K562 (cell line): ENCODE results near the gene PLS1.

Experiments
- BCL6 ChIP-seq: fragments of 250-450 bp; sonication (Bioruptor Pico); IDR thresholded peaks from 2 replicates; pipeline ENCODE4 v1.4.0; 2020
- CEBPB ChIP-seq: fragments of 450-650 bp; IDR thresholded peaks from 2 replicates; pipeline ENCODE4 v1.6.1; 2016; ENCODE audit warnings: missing genetic modification characterization, missing compliant biosample characterization
- MCM2 ChIP-seq: fragments of 450-650 bp; IDR thresholded peaks from 2 replicates; pipeline ENCODE4 v1.6.1; 2017; ENCODE audit warnings: low read depth, mild to moderate bottlenecking
- MTA3 ChIP-seq: fragments of 450-650 bp; formaldehyde crosslinking; IDR thresholded peaks from 2 replicates; pipeline ENCODE4 v1.6.1; 2017; ENCODE audit warnings: mild to moderate bottlenecking, borderline replicate concordance
- ZBTB7A ChIP-seq: IDR thresholded peaks from 2 replicates; pipeline ENCODE4 v1.6.1; 2011; ENCODE audit warnings: low read depth, mild to moderate bottlenecking, low read length, moderate library complexity, borderline replicate concordance; ENCODE audit not compliant: control insufficient read depth
- TF ChIP-seq, protein P1 (sequence below), 3 experiments: IDR thresholded peaks in 2 of 3; conservative IDR thresholded peaks in 1 of 3; 2 replicates each; pipeline ENCODE4 v1.5.1; 2011 to 2012; ENCODE audit warnings: low read length in 3 of 3, mild to moderate bottlenecking in 3 of 3, control low read depth in 2 of 3, improper control_type of control experiment in 1 of 3, inconsistent platforms in 1 of 3, low read depth in 1 of 3, mixed read lengths in 1 of 3, moderate library complexity in 1 of 3; ENCODE audit not compliant: insufficient read depth in 2 of 3
- TF ChIP-seq, protein P2 (sequence below), 2 experiments: fragments of 450-650 bp; IDR thresholded peaks; 2 replicates each; pipeline ENCODE4 v1.6.1; 2016; ENCODE audit warnings: mild to moderate bottlenecking in 2 of 2, borderline replicate concordance in 1 of 2, low read depth in 1 of 2, moderate library complexity in 1 of 2

DNA sequence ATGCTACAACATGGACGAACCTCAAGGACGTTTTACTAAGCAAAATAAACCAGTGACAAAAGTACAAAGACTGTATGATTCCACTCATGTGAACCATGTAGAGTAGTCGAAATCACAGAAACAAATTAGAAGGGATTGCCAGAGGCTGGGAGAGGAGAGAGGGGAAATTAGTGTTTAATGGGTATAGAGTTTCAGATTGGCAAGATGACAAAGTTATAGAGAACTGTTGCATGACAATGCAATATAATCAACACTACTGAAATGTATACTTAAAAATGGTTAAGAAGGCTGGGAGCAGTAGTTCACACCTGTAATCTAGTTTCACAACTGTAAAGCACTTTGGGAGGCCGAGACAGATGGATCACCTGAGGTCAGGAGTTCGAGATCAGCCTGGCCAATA, 36.9 kb downstream of the PLS1 start:
- TF ChIP-seq MTA3 (no peak), MCM2 (no peak), ZBTB7A (no peak), BCL6 (CRISPR knock-in tag) (no peak), CEBPB (tag) (no peak)
- TF ChIP-seq, protein P1, sequence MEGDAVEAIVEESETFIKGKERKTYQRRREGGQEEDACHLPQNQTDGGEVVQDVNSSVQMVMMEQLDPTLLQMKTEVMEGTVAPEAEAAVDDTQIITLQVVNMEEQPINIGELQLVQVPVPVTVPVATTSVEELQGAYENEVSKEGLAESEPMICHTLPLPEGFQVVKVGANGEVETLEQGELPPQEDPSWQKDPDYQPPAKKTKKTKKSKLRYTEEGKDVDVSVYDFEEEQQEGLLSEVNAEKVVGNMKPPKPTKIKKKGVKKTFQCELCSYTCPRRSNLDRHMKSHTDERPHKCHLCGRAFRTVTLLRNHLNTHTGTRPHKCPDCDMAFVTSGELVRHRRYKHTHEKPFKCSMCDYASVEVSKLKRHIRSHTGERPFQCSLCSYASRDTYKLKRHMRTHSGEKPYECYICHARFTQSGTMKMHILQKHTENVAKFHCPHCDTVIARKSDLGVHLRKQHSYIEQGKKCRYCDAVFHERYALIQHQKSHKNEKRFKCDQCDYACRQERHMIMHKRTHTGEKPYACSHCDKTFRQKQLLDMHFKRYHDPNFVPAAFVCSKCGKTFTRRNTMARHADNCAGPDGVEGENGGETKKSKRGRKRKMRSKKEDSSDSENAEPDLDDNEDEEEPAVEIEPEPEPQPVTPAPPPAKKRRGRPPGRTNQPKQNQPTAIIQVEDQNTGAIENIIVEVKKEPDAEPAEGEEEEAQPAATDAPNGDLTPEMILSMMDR (IDR thresholded peaks at IDR 0.05 in 2 of 3, conservative IDR thresholded peaks at IDR 0.05 in 1 of 3; ENCODE audit: insufficient read depth in 2 of 3, low read depth in 1 of 3, low read length in 3 of 3) = no peak
- TF ChIP-seq, protein P2, sequence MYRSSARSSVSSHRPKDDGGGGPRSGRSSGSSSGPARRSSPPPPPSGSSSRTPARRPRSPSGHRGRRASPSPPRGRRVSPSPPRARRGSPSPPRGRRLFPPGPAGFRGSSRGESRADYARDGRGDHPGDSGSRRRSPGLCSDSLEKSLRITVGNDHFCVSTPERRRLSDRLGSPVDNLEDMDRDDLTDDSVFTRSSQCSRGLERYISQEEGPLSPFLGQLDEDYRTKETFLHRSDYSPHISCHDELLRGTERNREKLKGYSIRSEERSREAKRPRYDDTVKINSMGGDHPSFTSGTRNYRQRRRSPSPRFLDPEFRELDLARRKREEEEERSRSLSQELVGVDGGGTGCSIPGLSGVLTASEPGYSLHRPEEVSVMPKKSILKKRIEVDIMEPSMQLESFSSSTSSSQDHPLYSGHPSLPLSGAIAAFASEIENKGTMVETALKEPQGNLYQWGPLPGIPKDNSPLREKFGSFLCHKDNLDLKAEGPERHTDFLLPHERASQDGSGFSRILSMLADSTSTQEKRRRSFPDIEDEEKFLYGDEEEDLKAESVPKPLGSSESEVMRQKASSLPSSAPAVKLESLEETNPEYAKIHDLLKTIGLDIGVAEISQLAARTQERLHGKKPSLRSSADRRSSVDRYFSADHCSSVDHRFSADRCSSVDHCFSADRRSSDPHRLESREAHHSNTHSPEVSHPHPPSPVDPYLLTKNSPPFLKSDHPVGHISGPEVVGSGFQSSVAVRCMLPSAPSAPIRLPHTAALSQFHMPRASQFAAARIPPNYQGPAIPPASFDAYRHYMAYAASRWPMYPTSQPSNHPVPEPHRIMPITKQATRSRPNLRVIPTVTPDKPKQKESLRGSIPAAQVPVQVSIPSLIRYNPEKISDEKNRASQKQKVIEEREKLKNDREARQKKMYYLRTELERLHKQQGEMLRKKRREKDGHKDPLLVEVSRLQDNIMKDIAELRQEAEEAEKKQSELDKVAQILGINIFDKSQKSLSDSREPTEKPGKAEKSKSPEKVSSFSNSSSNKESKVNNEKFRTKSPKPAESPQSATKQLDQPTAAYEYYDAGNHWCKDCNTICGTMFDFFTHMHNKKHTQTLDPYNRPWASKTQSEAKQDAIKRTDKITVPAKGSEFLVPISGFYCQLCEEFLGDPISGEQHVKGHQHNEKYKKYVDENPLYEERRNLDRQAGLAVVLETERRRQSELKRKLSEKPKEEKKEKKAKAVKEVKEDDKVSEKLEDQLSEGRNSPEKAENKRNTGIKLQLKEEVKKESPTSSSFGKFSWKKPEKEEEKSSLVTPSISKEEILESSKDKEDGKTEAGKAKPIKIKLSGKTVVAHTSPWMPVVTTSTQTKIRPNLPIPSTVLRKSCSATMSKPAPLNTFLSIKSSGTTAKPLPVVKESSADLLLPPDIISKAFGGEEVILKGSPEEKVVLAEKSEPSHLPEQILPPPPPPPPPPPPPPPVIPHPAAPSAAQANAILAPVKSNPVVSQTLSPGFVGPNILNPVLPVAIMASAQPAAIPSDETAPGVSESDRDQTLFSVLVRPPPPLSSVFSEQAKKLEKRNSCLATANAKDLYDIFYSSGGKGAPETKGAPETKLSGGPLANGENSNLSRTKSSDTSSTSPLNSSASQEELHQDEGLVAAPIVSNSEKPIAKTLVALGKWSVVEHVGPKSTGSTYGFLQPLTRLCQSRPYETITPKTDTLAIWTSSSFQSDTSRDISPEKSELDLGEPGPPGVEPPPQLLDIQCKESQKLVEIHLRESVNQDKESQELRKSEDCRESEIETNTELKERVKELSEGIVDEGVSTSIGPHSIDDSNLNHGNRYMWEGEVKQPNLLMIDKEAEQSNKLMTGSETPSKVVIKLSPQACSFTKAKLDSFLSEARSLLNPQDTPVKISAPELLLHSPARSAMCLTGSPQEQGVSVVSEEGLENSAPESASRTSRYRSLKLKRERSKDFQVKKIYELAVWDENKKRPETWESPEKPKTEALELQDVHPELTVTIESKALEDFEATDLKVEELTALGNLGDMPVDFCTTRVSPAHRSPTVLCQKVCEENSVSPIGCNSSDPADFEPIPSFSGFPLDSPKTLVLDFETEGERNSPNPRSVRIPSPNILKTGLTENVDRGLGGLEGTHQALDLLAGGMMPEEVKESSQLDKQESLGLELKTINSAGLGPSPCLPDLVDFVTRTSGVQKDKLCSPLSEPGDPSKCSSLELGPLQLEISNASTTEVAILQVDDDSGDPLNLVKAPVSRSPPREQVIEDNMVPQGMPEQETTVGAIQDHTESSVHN (IDR thresholded peaks at IDR 0.05; ENCODE audit: borderline replicate concordance in 1 of 2, low read depth in 1 of 2) = no peak
